Activated naive CD4-positive, alpha-beta T cell treated with anti-CD3 and anti-CD28 coated beads, Interleukin-2, amount 50 U/mL, for 72 hours (primary cell): ENCODE results near the gene RAD50. TPM values are rescaled to one million over a fixed set of nuclear protein-coding genes. Genes with fewer than 3 reads are reported as not detected.
"Not testable (repeated sequence)": the region's sequence is repeated elsewhere in the genome, so short reads cannot be mapped to it uniquely, and the experiment has no call there.

Experiments
- ATAC-seq, 2 donors: fragments of 150-1000 bp; cut with Tn5 transposase; 2 replicates each; pipeline ENCODE4 v1.10.0; 2021; ENCODE audit warnings: mild to moderate bottlenecking in 2 of 2, moderate library complexity in 2 of 2
- DNase-seq, 2 donors: peaks; one replicate each; pipeline ENCODE4 v3.0.0; 2021 to 2022; ENCODE audit warnings: low spot score in 2 of 2
- H3K27ac Mint-ChIP-seq, 2 donors: one replicate each; pipeline ENCODE4 v1.8.0; 2022; ENCODE audit warnings: mild to moderate bottlenecking in 2 of 2, mixed read lengths in 2 of 2
- H3K36me3 Mint-ChIP-seq, 2 donors: one replicate each; pipeline ENCODE4 v1.8.0; 2022; ENCODE audit warnings: mixed read lengths in 2 of 2
- H3K9me3 Mint-ChIP-seq, 2 donors: one replicate each; pipeline ENCODE4 v1.8.0; 2022; ENCODE audit warnings: mixed read lengths in 2 of 2
- total RNA-seq, 2 donors: library from RNA; stranded (reverse); gene quantifications; one replicate each; pipeline ENCODE4 v1.2.3, GENCODE V29; 2022

RAD50 gene
- total RNA-seq, 2 donors from 2014 or later = 30.6 to 47.7 TPM

GRCh38 chr5:132688536-132689339 is 132.0 kb downstream of the RAD50 start:
- Mint-ChIP-seq H3K27ac (peak overlapping the region; percentile 24 to 64), H3K9me3 (no peaks in the 10 kb centered on the region), H3K36me3 (peaks cover 4 to 6% of the 10 kb centered on the region in 2 donors)
- ATAC-seq (peak; percentile 72 to 79), DNase-seq (no peak)

GRCh38 chr5:132689513-132689912 is 132.7 kb downstream of the RAD50 start:
- DNase-seq (no peak), ATAC-seq (no peak)
- H3K27ac Mint-ChIP-seq = no peak overlapping the region

GRCh38 chr5:132690156-132690555 is 133.4 kb downstream of the RAD50 start:
- H3K9me3 Mint-ChIP-seq = no peaks in the 10 kb centered on the region
- no peak overlapping the region for H3K27ac Mint-ChIP-seq
- ATAC-seq = no peak

More at GRCh38 chr5:132689513-132689912, 132.7 kb downstream of the RAD50 start:
- Mint-ChIP-seq H3K36me3 (peaks cover 4 to 6% of the 10 kb centered on the region in 2 donors), H3K9me3 (no peaks in the 10 kb centered on the region)

GRCh38 chr5:132691755-132692631 is 135.2 kb downstream of the RAD50 start:
- not testable (repeated sequence) for H3K9me3 Mint-ChIP-seq, H3K36me3 Mint-ChIP-seq, H3K27ac Mint-ChIP-seq, DNase-seq, ATAC-seq

More at GRCh38 chr5:132690156-132690555, 133.4 kb downstream of the RAD50 start:
- DNase-seq = no peak
- H3K36me3 Mint-ChIP-seq = peaks cover 4 to 6% of the 10 kb centered on the region in 2 donors

GRCh38 chr5:132692632-132692967 is 135.8 kb downstream of the RAD50 start:
- ATAC-seq = no peak
- DNase-seq = no peak
- Mint-ChIP-seq H3K36me3 (peaks cover 4 to 6% of the 10 kb centered on the region in 2 donors), H3K9me3 (no peaks in the 10 kb centered on the region), H3K27ac (no peak overlapping the region)

Other genes starting within 250 kb of the RAD50 start
- 1 to 10 TPM; 3.1 to 5.5 TPM for gene SLC22A5, start 187.3 kb upstream of the RAD50 start, total RNA-seq
- gene IRF1, start 66.2 kb upstream of the RAD50 start, total RNA-seq = 100 to 1,000 TPM; 107 to 156 TPM
- not detected for gene IL5, start 13.5 kb upstream of the RAD50 start, total RNA-seq
- gene IL13, start 101.2 kb downstream of the RAD50 start, total RNA-seq = under 1 TPM; 0.72 to 0.98 TPM
- gene IL4, start 117.0 kb downstream of the RAD50 start, total RNA-seq = not detected
- 10 to 100 TPM in 1 of 2 donors, 1 to 10 TPM in 1; 9.0 to 12.7 TPM for gene KIF3A, start 180.6 kb downstream of the RAD50 start, total RNA-seq
- 1 to 10 TPM in 1 of 2 donors, under 1 TPM in 1; 0.87 to 2.2 TPM for gene CCNI2, start 190.4 kb downstream of the RAD50 start, total RNA-seq
- gene SEPTIN8, start 220.3 kb downstream of the RAD50 start, total RNA-seq = 10 to 100 TPM in 1 of 2 donors, 1 to 10 TPM in 1; 9.4 to 15.5 TPM